GM21619 (cell line): ENCODE results near the gene TSHZ2.
"Not testable (repeated sequence)": the region's sequence is repeated elsewhere in the genome, so short reads cannot be mapped to it uniquely, and the experiment has no call there.

ENCODE experiments used
- ATAC-seq: cut with Tn5 transposase; IDR thresholded peaks from one replicate; pipeline ENCODE4 v1.9.1; 2021; ENCODE audit not compliant: unreplicated experiment

The TSHZ2 gene

GRCh38 chr20:53081916-53082863 is 110.0 kb downstream of the TSHZ2 start:
- ATAC-seq = no peak

- ATAC-seq = no peak
These were observed 111.3 kb downstream of the TSHZ2 start for GRCh38 chr20:53083411-53083810.

GRCh38 chr20:53084408-53084997 is 112.3 kb downstream of the TSHZ2 start:
- ATAC-seq = no peak

GRCh38 chr20:53085720-53086119 is 113.6 kb downstream of the TSHZ2 start:
- no peak for ATAC-seq

GRCh38 chr20:53087037-53087777 is 115.0 kb downstream of the TSHZ2 start:
- ATAC-seq = no peak

GRCh38 chr20:53088786-53089185 is 116.6 kb downstream of the TSHZ2 start:
- no peak for ATAC-seq

GRCh38 chr20:53089851-53090250 is 117.7 kb downstream of the TSHZ2 start:
- not testable (repeated sequence) for ATAC-seq

GRCh38 chr20:53091789-53092188 is 119.6 kb downstream of the TSHZ2 start:
- ATAC-seq = no peak

- no peak for ATAC-seq
These were observed 120.7 kb downstream of the TSHZ2 start for GRCh38 chr20:53092772-53093300.

GRCh38 chr20:53097371-53097770 is 125.2 kb downstream of the TSHZ2 start:
- no peak for ATAC-seq

GRCh38 chr20:53097791-53098190 is 125.6 kb downstream of the TSHZ2 start:
- no peak for ATAC-seq

GRCh38 chr20:53098621-53099020 is 126.5 kb downstream of the TSHZ2 start:
- ATAC-seq = no peak

- no peak for ATAC-seq
These were observed 127.7 kb downstream of the TSHZ2 start for GRCh38 chr20:53099856-53100255.

- ATAC-seq = no peak
These were observed 128.3 kb downstream of the TSHZ2 start for GRCh38 chr20:53100476-53100911.

- no peak for ATAC-seq
These were observed 130.0 kb downstream of the TSHZ2 start for GRCh38 chr20:53101992-53102760.

- ATAC-seq = no peak
These were observed 131.0 kb downstream of the TSHZ2 start for GRCh38 chr20:53103124-53103523.

- no peak for ATAC-seq
These were observed 132.7 kb downstream of the TSHZ2 start for GRCh38 chr20:53104884-53105283.

- no peak for ATAC-seq
These were observed 144.6 kb downstream of the TSHZ2 start for GRCh38 chr20:53116733-53117132.

GRCh38 chr20:53122853-53123252 is 150.7 kb downstream of the TSHZ2 start:
- no peak for ATAC-seq

- no peak for ATAC-seq
These were observed 152.0 kb downstream of the TSHZ2 start for GRCh38 chr20:53124075-53124551.
